Stimulated activated CD4-positive, alpha-beta T cell treated with anti-CD3 and anti-CD28 coated beads, Interleukin-15, amount 100 ng/mL, for 1 hour (primary cell): ENCODE data around the gene MCMBP.
"Not testable (repeated sequence)": the region's sequence is repeated elsewhere in the genome, so short reads cannot be mapped to it uniquely, and the experiment has no call there.

Experiments
- DNase-seq, 2 donors: peaks; one replicate each; pipeline ENCODE4 v3.0.0-alpha.2; 2020; ENCODE audit warnings: low read depth in 1 of 2, low spot score in 1 of 2

The MCMBP gene

GRCh38 chr10:119883901-119884611 is 11.4 kb upstream of the MCMBP start:
- DNase-seq: not testable (repeated sequence)

GRCh38 chr10:119878524-119878923 is 5.9 kb upstream of the MCMBP start:
- no peak for DNase-seq

- DNase-seq: peak; percentile 79 to 84
These were observed 428 bp upstream of the MCMBP start for GRCh38 chr10:119872860-119873681.

GRCh38 chr10:119871881-119872609 is 598 bp downstream of the MCMBP start:
- DNase-seq: peak; percentile 18 to 38

- not testable (repeated sequence) for DNase-seq
These were observed 3.2 kb downstream of the MCMBP start for GRCh38 chr10:119869398-119869797.

- no peak for DNase-seq
These were observed 5.3 kb downstream of the MCMBP start for GRCh38 chr10:119867317-119867716.

GRCh38 chr10:119865699-119866240 is 6.9 kb downstream of the MCMBP start:
- no peak for DNase-seq

GRCh38 chr10:119863951-119864565 is 8.6 kb downstream of the MCMBP start:
- no peak for DNase-seq

GRCh38 chr10:119862524-119862923 is 10.1 kb downstream of the MCMBP start:
- no peak for DNase-seq

GRCh38 chr10:119860866-119861607 is 11.6 kb downstream of the MCMBP start:
- DNase-seq: no peak

GRCh38 chr10:119859420-119860258 is 13.0 kb downstream of the MCMBP start:
- no peak for DNase-seq

GRCh38 chr10:119858063-119858462 is 14.6 kb downstream of the MCMBP start:
- DNase-seq: no peak

GRCh38 chr10:119853574-119853973 is 19.1 kb downstream of the MCMBP start:
- DNase-seq: no peak

GRCh38 chr10:119852822-119853221 is 19.8 kb downstream of the MCMBP start:
- DNase-seq: no peak

- no peak for DNase-seq
These were observed 20.4 kb downstream of the MCMBP start for GRCh38 chr10:119852277-119852676.

- DNase-seq: no peak
These were observed 22.7 kb downstream of the MCMBP start for GRCh38 chr10:119849944-119850343.

GRCh38 chr10:119849031-119849789 is 23.4 kb downstream of the MCMBP start:
- DNase-seq: no peak

- no peak for DNase-seq
These were observed 27.0 kb downstream of the MCMBP start for GRCh38 chr10:119845656-119846055.

GRCh38 chr10:119834188-119834587 is 38.5 kb downstream of the MCMBP start:
- no peak for DNase-seq
